H7 (cell line): ENCODE results near the gene QSOX1. TPM values are rescaled to one million over a fixed set of nuclear protein-coding genes. Genes with fewer than 3 reads are reported as not detected.

Source experiments
- DNase-seq: peaks from one replicate; pipeline ENCODE4 v3.0.0; 2012
- H3K27me3 ChIP-seq: 2 replicates; pipeline ENCODE4 v1.6.0; 2011; ENCODE audit warnings: mild to moderate bottlenecking, low read length; ENCODE audit not compliant: control insufficient read depth, insufficient read depth
- H3K36me3 ChIP-seq: replicated peaks from 2 replicates; pipeline ENCODE4 v1.5.1; 2011; ENCODE audit warnings: low read length; ENCODE audit not compliant: control insufficient read depth, insufficient read depth
- H3K4me3 ChIP-seq: 2 replicates; pipeline ENCODE4 v1.5.1; 2011; ENCODE audit warnings: low read depth, mild to moderate bottlenecking, control low read depth, low read length, moderate library complexity; ENCODE audit not compliant: insufficient read depth
- total RNA-seq: library from RNA; depleted of rRNA; stranded (reverse); fragments of >200 nt; shearing (Covaris generic); gene quantifications from 2 replicates; pipeline ENCODE4 v1.2.3, GENCODE V29; 2014

QSOX1 gene
- total RNA-seq, 1 experiment from 2014 or later: 133 TPM

GRCh38 chr1:180243517-180244221 is 89.0 kb downstream of the QSOX1 start:
- Histone ChIP-seq H3K27me3 (peaks cover 3% of the 10 kb centered on the region), H3K4me3 (no peak overlapping the region), H3K36me3 (no peaks in the 10 kb centered on the region)
- no peak for DNase-seq

- Histone ChIP-seq H3K36me3 (no peaks in the 10 kb centered on the region), H3K27me3 (no peaks in the 10 kb centered on the region; the same call in 1 of the 2 replicates), H3K4me3 (no peak overlapping the region)
- DNase-seq: peak; percentile 62
These were observed 90.2 kb downstream of the QSOX1 start for GRCh38 chr1:180244840-180245239.

DNA sequence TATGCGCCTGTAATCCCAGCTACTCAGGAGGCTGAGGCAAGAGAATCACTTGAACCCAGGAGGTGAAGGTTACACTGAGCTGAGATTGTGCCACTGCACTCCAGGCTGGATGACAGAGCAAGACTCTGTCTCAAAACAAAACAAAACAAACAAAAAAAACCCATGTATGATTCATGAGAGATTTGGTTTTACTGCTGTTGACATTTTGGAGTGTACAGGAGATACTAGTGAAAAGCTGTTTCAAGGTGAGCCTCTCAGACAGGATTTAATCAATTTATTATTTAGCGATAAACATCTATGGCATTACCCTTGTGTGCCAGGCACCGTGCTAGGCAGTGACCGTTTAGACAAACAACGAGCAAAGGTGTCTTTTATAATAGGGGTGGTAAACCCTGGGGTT is 91.9 kb downstream of the QSOX1 start:
- Histone ChIP-seq H3K36me3 (no peaks in the 10 kb centered on the region), H3K27me3 (no peaks in the 10 kb centered on the region), H3K4me3 (no peak overlapping the region)
- no peak for DNase-seq

DNA sequence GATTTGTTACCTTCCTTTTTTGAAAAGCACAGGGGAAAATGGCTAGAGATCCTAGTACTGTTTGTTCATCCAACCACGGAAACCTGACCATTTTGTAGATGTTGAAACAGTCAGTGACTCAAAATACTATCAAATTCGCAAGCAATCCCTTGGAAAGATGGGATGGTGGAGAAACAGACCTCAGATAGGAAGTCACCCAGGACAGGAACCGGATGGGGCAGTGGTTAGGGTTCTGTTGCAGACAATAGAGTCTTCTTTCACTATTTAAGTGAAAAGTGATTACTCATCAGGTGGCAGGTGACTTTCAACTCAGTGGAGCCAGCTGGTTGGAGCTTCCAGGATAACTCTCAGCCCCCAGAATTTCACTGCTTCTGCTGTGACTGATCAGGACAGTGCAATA is 92.4 kb downstream of the QSOX1 start:
- H3K4me3 ChIP-seq: no peak overlapping the region
- no peaks in the 10 kb centered on the region for H3K27me3 ChIP-seq
- no peaks in the 10 kb centered on the region for H3K36me3 ChIP-seq
- DNase-seq: peak; percentile 35

- Histone ChIP-seq H3K36me3 (no peaks in the 10 kb centered on the region), H3K4me3 (no peak overlapping the region), H3K27me3 (no peaks in the 10 kb centered on the region)
- no peak for DNase-seq
These were observed 92.9 kb downstream of the QSOX1 start for GRCh38 chr1:180247580-180247979.

DNA sequence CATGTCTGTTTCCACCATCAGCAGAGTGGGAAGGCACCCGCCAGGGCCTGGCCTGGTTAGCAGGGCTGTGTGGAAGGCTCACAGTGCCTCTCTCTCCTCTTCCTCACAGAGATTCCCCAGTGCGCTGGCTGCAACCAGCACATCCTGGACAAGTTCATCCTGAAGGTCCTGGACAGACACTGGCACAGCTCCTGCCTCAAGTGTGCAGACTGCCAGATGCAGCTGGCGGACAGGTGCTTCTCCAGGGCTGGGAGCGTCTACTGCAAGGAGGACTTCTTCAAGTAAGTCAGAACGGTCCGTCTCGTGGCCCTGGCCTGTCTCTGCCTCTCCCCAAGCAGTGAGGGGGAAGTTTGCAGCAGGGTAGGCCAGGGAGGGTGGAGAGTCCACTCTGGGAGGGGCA is 93.5 kb downstream of the QSOX1 start:
- Histone ChIP-seq H3K36me3 (no peaks in the 10 kb centered on the region), H3K4me3 (no peak overlapping the region), H3K27me3 (no peaks in the 10 kb centered on the region)
- DNase-seq: no peak

- no peaks in the 10 kb centered on the region for H3K27me3 ChIP-seq
- no peaks in the 10 kb centered on the region for H3K36me3 ChIP-seq
- peak; percentile 87 for DNase-seq
- H3K4me3 ChIP-seq: no peak overlapping the region
These were observed 94.3 kb downstream of the QSOX1 start for GRCh38 chr1:180248731-180249681.

DNA sequence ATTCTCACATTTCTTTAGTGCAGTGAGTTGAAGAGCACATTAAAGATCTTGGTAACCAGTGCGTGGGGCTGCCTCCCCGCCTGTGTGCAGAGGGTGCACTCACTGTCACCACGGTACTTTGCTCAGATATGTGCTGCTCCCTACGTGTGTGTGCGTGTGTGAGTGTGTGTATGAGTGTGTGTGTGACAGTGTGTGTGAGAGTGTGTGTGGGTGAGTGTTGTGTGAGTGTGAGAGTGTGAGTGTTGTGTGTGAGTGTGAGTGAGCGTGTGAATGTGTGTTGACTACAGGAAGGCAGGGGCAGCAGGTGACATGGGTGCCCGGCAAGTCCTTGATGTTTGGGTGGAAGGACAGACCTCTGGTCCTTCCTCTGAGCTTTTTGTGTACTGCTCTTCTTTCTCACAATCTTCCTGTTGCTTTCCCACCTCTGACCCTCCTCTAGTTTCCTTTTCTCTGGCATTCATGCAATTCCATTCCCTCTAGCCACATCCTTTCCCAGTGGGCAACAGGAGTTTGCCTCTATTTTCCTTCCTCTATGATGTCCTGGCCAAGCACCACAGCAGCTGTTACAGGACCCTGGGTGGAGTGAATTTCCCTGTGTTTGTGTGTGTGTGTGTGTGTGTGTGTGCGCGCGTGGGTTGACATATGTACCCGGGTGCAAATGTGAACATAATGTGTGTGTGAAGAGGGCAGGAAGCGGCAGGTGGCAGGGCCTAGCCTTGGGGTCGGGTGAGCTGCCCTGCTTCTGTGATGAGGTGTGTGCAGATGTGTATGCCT is 95.2 kb downstream of the QSOX1 start:
- H3K27me3 ChIP-seq: no peaks in the 10 kb centered on the region
- H3K4me3 ChIP-seq: no peak overlapping the region
- peak; percentile 21 for DNase-seq
- H3K36me3 ChIP-seq: no peaks in the 10 kb centered on the region

DNA sequence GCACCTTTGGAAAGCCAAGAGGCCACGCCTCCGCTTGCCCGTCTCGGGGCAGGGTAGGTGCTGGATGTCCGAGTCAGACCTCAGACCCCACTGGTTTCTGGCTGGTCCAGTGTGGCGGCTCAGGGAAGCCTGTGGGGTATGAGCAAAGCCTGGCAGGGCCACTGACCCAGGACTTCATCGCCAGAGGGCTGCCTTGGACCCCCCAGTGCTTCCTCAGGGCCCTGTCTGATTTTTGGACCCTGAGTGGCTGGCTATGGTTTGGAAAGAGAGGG is 95.8 kb downstream of the QSOX1 start:
- no peaks in the 10 kb centered on the region for H3K27me3 ChIP-seq
- DNase-seq: peak; percentile 24
- no peaks in the 10 kb centered on the region for H3K36me3 ChIP-seq
- no peak overlapping the region for H3K4me3 ChIP-seq

DNA sequence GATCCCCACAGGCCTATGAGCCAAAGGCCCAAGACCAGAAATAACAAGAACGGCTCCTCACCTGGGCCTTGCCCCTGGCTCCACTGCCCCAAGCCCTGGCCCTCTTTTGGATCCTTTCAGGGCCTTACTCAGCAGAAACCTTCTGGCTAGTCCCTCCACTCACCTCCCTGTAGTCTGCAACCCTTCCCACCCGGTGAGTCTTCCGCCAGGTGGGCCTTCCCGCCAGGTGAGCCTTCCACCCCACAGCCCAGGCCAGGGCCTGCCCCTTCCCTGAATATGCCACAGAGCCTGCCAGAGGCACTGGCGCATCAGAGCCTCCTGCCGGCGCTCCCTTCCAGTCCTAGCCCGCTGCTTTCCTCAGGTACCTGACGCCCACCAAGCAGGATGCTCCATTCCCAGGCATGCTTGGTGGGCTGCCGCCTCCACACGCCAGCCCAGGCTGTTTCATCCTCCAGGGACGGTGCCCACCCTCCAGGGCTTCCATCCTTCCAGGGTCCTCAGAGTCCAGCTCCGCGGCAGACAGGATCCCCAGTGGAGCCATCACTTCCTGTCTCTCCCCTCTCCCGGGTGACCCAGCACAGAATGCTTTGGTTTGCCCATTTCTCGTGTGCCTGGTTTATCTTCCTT is 96.3 kb downstream of the QSOX1 start:
- Histone ChIP-seq H3K36me3 (no peaks in the 10 kb centered on the region), H3K4me3 (no peak overlapping the region), H3K27me3 (no peaks in the 10 kb centered on the region)
- peak; percentile 42 for DNase-seq

GRCh38 chr1:180251526-180252305 is 97.0 kb downstream of the QSOX1 start:
- no peak for DNase-seq
- no peak overlapping the region for H3K4me3 ChIP-seq
- H3K27me3 ChIP-seq: no peaks in the 10 kb centered on the region
- no peaks in the 10 kb centered on the region for H3K36me3 ChIP-seq

DNA sequence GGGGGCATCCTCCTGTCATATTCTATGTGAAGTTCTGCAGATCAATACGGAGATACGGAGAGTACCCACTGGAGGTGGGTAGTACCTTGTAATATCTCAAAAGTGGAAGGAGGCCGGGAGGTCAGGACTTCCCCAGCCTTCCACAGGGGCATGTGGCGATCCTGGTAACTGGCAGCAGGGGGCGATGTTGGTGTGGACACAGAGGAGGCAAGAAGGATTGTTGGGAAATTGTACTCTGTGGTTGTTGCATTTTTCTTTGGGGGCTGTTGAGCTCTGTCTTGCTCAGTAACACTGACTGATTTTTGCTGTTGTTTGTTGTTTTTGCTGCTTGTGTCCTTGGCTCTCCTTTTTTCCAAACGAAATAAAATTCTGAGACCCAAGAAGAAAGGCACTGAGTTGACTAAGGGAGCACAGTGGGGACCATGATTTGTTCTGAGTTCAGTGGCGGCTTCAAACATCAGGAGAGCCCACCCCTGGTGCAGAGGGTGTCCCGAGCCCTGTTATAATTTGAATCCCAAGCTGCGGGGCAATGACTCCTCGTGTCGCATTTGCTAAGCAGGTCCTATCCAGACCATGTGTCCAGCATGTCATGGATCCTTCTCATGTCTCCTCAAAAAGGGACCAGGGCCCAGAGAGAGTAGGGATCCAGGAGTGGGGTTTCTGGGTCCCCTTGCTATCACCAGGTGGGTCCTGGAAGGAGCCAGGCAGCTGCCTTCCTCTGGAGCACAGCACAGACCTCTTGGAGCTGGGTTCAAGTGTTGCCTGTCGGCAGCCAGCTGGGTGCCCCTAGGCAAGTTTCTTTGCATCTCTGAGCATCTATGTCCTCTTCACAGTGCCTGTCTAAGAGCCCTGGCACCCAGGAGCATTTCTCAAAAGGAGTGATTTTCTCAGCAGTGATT is 98.2 kb downstream of the QSOX1 start:
- H3K36me3 ChIP-seq: no peaks in the 10 kb centered on the region
- DNase-seq: peak; percentile 90
- no peak overlapping the region for H3K4me3 ChIP-seq
- no peaks in the 10 kb centered on the region for H3K27me3 ChIP-seq
